Hematopoietic multipotent progenitor cell treated with erythropoietin and hydrocortisone succinate and interleukin-3 and kit ligand, for 17 days (in vitro differentiated cells): ENCODE measurements around the gene SPAG9.
"Not testable (repeated sequence)": the region's sequence is repeated elsewhere in the genome, so short reads cannot be mapped to it uniquely, and the experiment has no call there.

Source experiments
- DNase-seq: peaks from one replicate; pipeline ENCODE4 v3.0.0-alpha.2; 2015; ENCODE audit warnings: low spot score

Gene SPAG9

GRCh38 chr17:51088287-51088686, 32.4 kb downstream of the SPAG9 start:
- no peak for DNase-seq

GRCh38 chr17:51087072-51087757, 33.5 kb downstream of the SPAG9 start:
- no peak for DNase-seq

GRCh38 chr17:51085150-51085805, 35.4 kb downstream of the SPAG9 start:
- no peak for DNase-seq

GRCh38 chr17:51083981-51084380, 36.7 kb downstream of the SPAG9 start:
- DNase-seq: no peak

- DNase-seq: not testable (repeated sequence)
Measured at GRCh38 chr17:51083364-51083763, 37.3 kb downstream of the SPAG9 start.

GRCh38 chr17:51079049-51079448, 41.6 kb downstream of the SPAG9 start:
- no peak for DNase-seq

GRCh38 chr17:51078009-51078592, 42.6 kb downstream of the SPAG9 start:
- no peak for DNase-seq

- DNase-seq: no peak
Measured at GRCh38 chr17:51076821-51077220, 43.8 kb downstream of the SPAG9 start.

- no peak for DNase-seq
Measured at GRCh38 chr17:51071556-51071955, 49.1 kb downstream of the SPAG9 start.

- no peak for DNase-seq
Measured at GRCh38 chr17:51065466-51065865, 55.2 kb downstream of the SPAG9 start.

- no peak for DNase-seq
Measured at GRCh38 chr17:51064061-51064735, 56.5 kb downstream of the SPAG9 start.

GRCh38 chr17:51060396-51060795, 60.3 kb downstream of the SPAG9 start:
- no peak for DNase-seq

GRCh38 chr17:51059781-51060180, 60.9 kb downstream of the SPAG9 start:
- DNase-seq: no peak

GRCh38 chr17:51057534-51057933, 63.1 kb downstream of the SPAG9 start:
- no peak for DNase-seq

GRCh38 chr17:51056813-51057510, 63.7 kb downstream of the SPAG9 start:
- peak; percentile 65 for DNase-seq

- no peak for DNase-seq
Measured at GRCh38 chr17:51054748-51055147, 65.9 kb downstream of the SPAG9 start.

GRCh38 chr17:51052235-51052634, 68.4 kb downstream of the SPAG9 start:
- DNase-seq: no peak

- no peak for DNase-seq
Measured at GRCh38 chr17:51050291-51051033, 70.2 kb downstream of the SPAG9 start.

- peak; percentile 32 for DNase-seq
Measured at GRCh38 chr17:51046514-51047384, 73.9 kb downstream of the SPAG9 start.

- no peak for DNase-seq
Measured at GRCh38 chr17:51046046-51046445, 74.6 kb downstream of the SPAG9 start.

- no peak for DNase-seq
Measured at GRCh38 chr17:51045621-51046020, 75.0 kb downstream of the SPAG9 start.
